MCF 10A (cell line): ENCODE results near the gene VIL1. TPM values are rescaled to one million over a fixed set of nuclear protein-coding genes. Genes with fewer than 3 reads are reported as not detected.

Experiments used
- BruUV-seq: library from RNA; stranded (reverse); fragments of 400-500 nt; replicated peaks from 2 replicates; lab custom pipeline; 2021; lab: Mats Ljungman, UMichigan
- CTCF ChIA-PET: fragments of 300-600 bp; sonication (Branson Sonifier 250); formaldehyde crosslinking; extraction: SDS; loops from one replicate; lab custom pipeline; 2021; ENCODE audit warnings: antibody characterized with exemption, inconsistent platforms; lab: Yijun Ruan, JAX
- POLR2A ChIA-PET: fragments of 300-600, 350-650 bp; sonication (Branson Sonifier 250); formaldehyde crosslinking; extraction: SDS; loops from one replicate; lab custom pipeline; 2020; ENCODE audit warnings: antibody characterized with exemption, inconsistent platforms; lab: Yijun Ruan, JAX
- DNase-seq: peaks from one replicate; pipeline ENCODE4 v3.0.0-alpha.2; 2018; ENCODE audit not compliant: unreplicated experiment
- H3K27ac Mint-ChIP-seq: one replicate; pipeline ENCODE4 v1.8.0; 2022; ENCODE audit warnings: mild to moderate bottlenecking, low read depth, mixed read lengths; ENCODE audit not compliant: unreplicated experiment
- H3K27me3 Mint-ChIP-seq: one replicate; pipeline ENCODE4 v1.8.0; 2022; ENCODE audit warnings: mixed read lengths; ENCODE audit not compliant: insufficient read depth, unreplicated experiment
- H3K36me3 Mint-ChIP-seq: one replicate; pipeline ENCODE4 v1.8.0; 2022; ENCODE audit warnings: mild to moderate bottlenecking, moderate library complexity, mixed read lengths; ENCODE audit not compliant: insufficient read depth, unreplicated experiment
- H3K4me1 Mint-ChIP-seq: one replicate; pipeline ENCODE4 v1.8.0; 2022; ENCODE audit warnings: mixed read lengths; ENCODE audit not compliant: insufficient read depth, unreplicated experiment
- H3K4me3 Mint-ChIP-seq: one replicate; pipeline ENCODE4 v1.8.0; 2022; ENCODE audit warnings: mild to moderate bottlenecking, moderate library complexity, mixed read lengths; ENCODE audit not compliant: unreplicated experiment
- H3K9me3 Mint-ChIP-seq: one replicate; pipeline ENCODE4 v1.8.0; 2022; ENCODE audit warnings: mixed read lengths; ENCODE audit not compliant: unreplicated experiment
- CTCF ChIP-seq: fragments of 200-600 bp; IDR thresholded peaks from one replicate; pipeline ENCODE4 v1.8.0; 2022; ENCODE audit warnings: antibody characterized with exemption, mild to moderate bottlenecking; ENCODE audit not compliant: unreplicated experiment
- intact Hi-C: fragments of 100-400 bp; cut with micrococcal nuclease; formaldehyde crosslinking; loops from 2 replicates; pipeline ENCODE4 v1.14.1; 2022
- total RNA-seq: library from RNA; stranded (reverse); gene quantifications from 2 replicates; pipeline ENCODE4 v1.2.3, GENCODE V29; 2022

Gene VIL1
- total RNA-seq, 1 experiment from 2014 or later, result not detected

GRCh38 chr2:218405746-218406208 is 13.1 kb upstream of the VIL1 start:
- Mint-ChIP-seq H3K27me3 (no peaks in the 10 kb centered on the region), H3K4me3 (peak overlapping the region; percentile 67), H3K36me3 (peaks cover 52% of the 10 kb centered on the region), H3K9me3 (no peaks in the 10 kb centered on the region), H3K4me1 (peaks cover 17% of the 10 kb centered on the region), H3K27ac (peak overlapping the region; percentile 82)
- no peak for TF ChIP-seq CTCF
- ChIA-PET POLR2A (interaction anchor here (0.6 to 3.6 kb wide), 12 partner anchors 9 to 135 kb away, joined by 3 to 28 read pairs (median 3); partner anchors contain the start of genes AAMP, PNKD and TMBIM1), CTCF (interaction anchor here (0.6 to 2.0 kb wide), 8 partner anchors 10 to 135 kb away, joined by 4 to 7 read pairs (median 4); no protein-coding TSS in a partner anchor)
- no peak for DNase-seq
- intact Hi-C loops, result loop anchor here (2.0 to 5.0 kb wide), 3 partner anchors 42 to 281 kb away; no protein-coding TSS in a partner anchor
- no TSS peak for BruUV-seq

- peak; percentile 94 for DNase-seq
- H3K9me3 Mint-ChIP-seq, result no peaks in the 10 kb centered on the region
- CTCF ChIA-PET, result interaction anchor here (0.6 to 2.0 kb wide), 12 partner anchors 36 to 594 kb away, joined by 3 to 7 read pairs (median 4); no protein-coding TSS in a partner anchor
- no peaks in the 10 kb centered on the region for H3K27me3 Mint-ChIP-seq
- POLR2A ChIA-PET, result interaction anchor here (0.7 to 3.6 kb wide), 12 partner anchors 10 to 441 kb away, joined by 3 to 28 read pairs (median 3); partner anchors contain the start of genes AAMP, PNKD and TMBIM1
- H3K4me1 Mint-ChIP-seq, result peaks cover 17% of the 10 kb centered on the region
- TF ChIP-seq CTCF, result peak; percentile 82
- no TSS peak for BruUV-seq
- intact Hi-C loops, result loop anchor here (2.0 to 5.0 kb wide), 3 partner anchors 41 to 280 kb away; no protein-coding TSS in a partner anchor
- H3K4me3 Mint-ChIP-seq, result peak overlapping the region; percentile 67
- peak overlapping the region; percentile 82 for H3K27ac Mint-ChIP-seq
- peaks cover 52% of the 10 kb centered on the region for H3K36me3 Mint-ChIP-seq
These were observed 12.5 kb upstream of the VIL1 start for GRCh38 chr2:218406209-218406948.

- POLR2A ChIA-PET, result interaction anchor here (0.7 to 3.6 kb wide), 11 partner anchors 11 to 440 kb away, joined by 3 to 28 read pairs (median 3); partner anchors contain the start of genes AAMP and PNKD
- BruUV-seq, result TSS peak; percentile 8
- peak; percentile 73 for DNase-seq
- CTCF ChIA-PET, result interaction anchor here (0.6 to 2.0 kb wide), 12 partner anchors 37 to 595 kb away, joined by 3 to 12 read pairs (median 4); no protein-coding TSS in a partner anchor
- Mint-ChIP-seq H3K36me3 (peaks cover 51% of the 10 kb centered on the region), H3K4me1 (peaks cover 17% of the 10 kb centered on the region), H3K27ac (peak overlapping the region; percentile 82), H3K9me3 (no peaks in the 10 kb centered on the region), H3K4me3 (peak overlapping the region; percentile 67), H3K27me3 (no peaks in the 10 kb centered on the region)
- TF ChIP-seq CTCF, result no peak
- intact Hi-C loops, result loop anchor here (1.0 to 5.0 kb wide), 5 partner anchors 40 to 280 kb away; no protein-coding TSS in a partner anchor
These were observed 11.8 kb upstream of the VIL1 start for GRCh38 chr2:218406949-218407618.
